Immature natural killer cell (primary cell): ENCODE measurements around the gene WNT11. TPM values are rescaled to one million over a fixed set of nuclear protein-coding genes. Genes with fewer than 3 reads are reported as not detected.

ENCODE experiments used
- DNase-seq, 3 donors: peaks; one replicate each; pipeline ENCODE4 v3.0.0; 2022; ENCODE audit warnings: mixed read lengths in 1 of 3
- H3K27ac Mint-ChIP-seq, 6 donors: one replicate each; pipeline ENCODE4 v1.8.0; 2020; ENCODE audit warnings: mixed read lengths in 6 of 6, mild to moderate bottlenecking in 5 of 6, inconsistent platforms in 4 of 6, moderate library complexity in 3 of 6
- H3K27me3 Mint-ChIP-seq, 3 donors: one replicate each; pipeline ENCODE4 v1.8.0; 2020 to 2021; ENCODE audit warnings: low read depth in 3 of 3, mild to moderate bottlenecking in 3 of 3, mixed read lengths in 3 of 3, moderate library complexity in 3 of 3, inconsistent platforms in 1 of 3
- H3K36me3 Mint-ChIP-seq, 3 donors: one replicate each; pipeline ENCODE4 v1.8.0; 2020; ENCODE audit warnings: mixed read lengths in 3 of 3, inconsistent platforms in 2 of 3, mild to moderate bottlenecking in 2 of 3
- H3K4me1 Mint-ChIP-seq, 2 donors: one replicate each; pipeline ENCODE4 v1.8.0; 2020; ENCODE audit warnings: inconsistent platforms in 2 of 2, mild to moderate bottlenecking in 2 of 2, mixed read lengths in 2 of 2, moderate library complexity in 1 of 2
- H3K4me3 Mint-ChIP-seq, 5 donors: one replicate each; pipeline ENCODE4 v1.8.0; 2020; ENCODE audit warnings: mild to moderate bottlenecking in 5 of 5, mixed read lengths in 5 of 5, inconsistent platforms in 3 of 5, moderate library complexity in 3 of 5
- H3K9me3 Mint-ChIP-seq, 6 donors: one replicate each; pipeline ENCODE4 v1.8.0; 2020; ENCODE audit warnings: mild to moderate bottlenecking in 6 of 6, mixed read lengths in 6 of 6, inconsistent platforms in 4 of 6, moderate library complexity in 3 of 6
- polyA plus RNA-seq, 3 donors: library from polyadenylated mRNA; unstranded; fragments of 300-500 nt; fragmentation: Illumina TruSeq; gene quantifications; one replicate each; pipeline ENCODE4 v1.2.3, GENCODE V29; 2021

Gene WNT11
- polyA plus RNA-seq, result 1 to 10 TPM in 2 of 3 donors, under 1 TPM in 1; 0.78 to 2.4 (median 1.4) TPM

- Mint-ChIP-seq H3K4me1 (peaks cover 21% of the 10 kb centered on the region in 2 donors), H3K27me3 (peaks cover 12 to 29% (median 20%) of the 10 kb centered on the region in 3 donors), H3K4me3 (peak within 1 kb of the TSS; percentile 82 to 90 (median 89)), H3K36me3 (no peaks in the 10 kb centered on the region), H3K9me3 (no peaks in the 10 kb centered on the region), H3K27ac (peak within 1 kb of the TSS in 3 of 6 donors; percentile 21 to 69 (median 58))
- DNase-seq, result peak; percentile 42 to 43 (median 42)
These were observed at the start of gene WNT11 for GRCh38 chr11:76206327-76207081. TSS of gene WNT11 (minus strand) at chr11:76206502. CDS start at chr11:76206407, 95 bp downstream.

- no peaks in the 10 kb centered on the region for H3K36me3 Mint-ChIP-seq
- no peak for DNase-seq
- H3K9me3 Mint-ChIP-seq, result no peaks in the 10 kb centered on the region
- H3K27ac Mint-ChIP-seq, result no peak overlapping the region
- no peak overlapping the region for H3K4me3 Mint-ChIP-seq
- peaks cover 1 to 12% (median 1%) of the 10 kb centered on the region in 3 donors for H3K27me3 Mint-ChIP-seq
- no peaks in the 10 kb centered on the region for H3K4me1 Mint-ChIP-seq
These were observed 47.1 kb upstream of the WNT11 start for GRCh38 chr11:76253416-76253815.

GRCh38 chr11:76252631-76253070, 46.3 kb upstream of the WNT11 start:
- Mint-ChIP-seq H3K27me3 (peaks cover 1 to 12% (median 1%) of the 10 kb centered on the region in 3 donors), H3K36me3 (no peaks in the 10 kb centered on the region), H3K4me1 (no peaks in the 10 kb centered on the region), H3K27ac (no peak overlapping the region), H3K4me3 (no peak overlapping the region), H3K9me3 (no peaks in the 10 kb centered on the region)
- no peak for DNase-seq

GRCh38 chr11:76251576-76251975, 45.3 kb upstream of the WNT11 start:
- DNase-seq, result no peak
- H3K27me3 Mint-ChIP-seq, result peaks cover 1 to 12% (median 1%) of the 10 kb centered on the region in 3 donors
- H3K4me1 Mint-ChIP-seq, result no peaks in the 10 kb centered on the region

GRCh38 chr11:76251226-76251575, 44.9 kb upstream of the WNT11 start:
- Mint-ChIP-seq H3K27me3 (peaks cover 1 to 12% (median 1%) of the 10 kb centered on the region in 3 donors), H3K4me1 (no peaks in the 10 kb centered on the region), H3K4me3 (no peak overlapping the region), H3K36me3 (no peaks in the 10 kb centered on the region), H3K27ac (no peak overlapping the region), H3K9me3 (no peaks in the 10 kb centered on the region)
- no peak for DNase-seq

More at GRCh38 chr11:76251576-76251975, 45.3 kb upstream of the WNT11 start:
- no peak overlapping the region for H3K4me3 Mint-ChIP-seq
- H3K36me3 Mint-ChIP-seq, result no peaks in the 10 kb centered on the region
- H3K27ac Mint-ChIP-seq, result no peak overlapping the region
- no peaks in the 10 kb centered on the region for H3K9me3 Mint-ChIP-seq

GRCh38 chr11:76250520-76251225, 44.4 kb upstream of the WNT11 start:
- no peaks in the 10 kb centered on the region for H3K9me3 Mint-ChIP-seq
- no peak overlapping the region for H3K27ac Mint-ChIP-seq
- no peak for DNase-seq
- no peaks in the 10 kb centered on the region for H3K4me1 Mint-ChIP-seq
- H3K4me3 Mint-ChIP-seq, result no peak overlapping the region
- no peaks in the 10 kb centered on the region for H3K36me3 Mint-ChIP-seq
- H3K27me3 Mint-ChIP-seq, result peaks cover 1 to 12% (median 1%) of the 10 kb centered on the region in 3 donors

GRCh38 chr11:76249195-76249741, 43.0 kb upstream of the WNT11 start:
- H3K4me1 Mint-ChIP-seq, result no peaks in the 10 kb centered on the region
- no peak overlapping the region for H3K27ac Mint-ChIP-seq
- no peak overlapping the region for H3K4me3 Mint-ChIP-seq
- H3K36me3 Mint-ChIP-seq, result no peaks in the 10 kb centered on the region
- H3K9me3 Mint-ChIP-seq, result no peaks in the 10 kb centered on the region
- peaks cover 1 to 15% (median 4%) of the 10 kb centered on the region in 3 donors for H3K27me3 Mint-ChIP-seq
- no peak for DNase-seq

- Mint-ChIP-seq H3K27ac (no peak overlapping the region), H3K36me3 (no peaks in the 10 kb centered on the region), H3K4me3 (no peak overlapping the region), H3K9me3 (no peaks in the 10 kb centered on the region), H3K27me3 (peaks cover 1 to 11% (median 3%) of the 10 kb centered on the region in 3 donors), H3K4me1 (no peaks in the 10 kb centered on the region)
- no peak for DNase-seq
These were observed 41.9 kb upstream of the WNT11 start for GRCh38 chr11:76248210-76248609.

GRCh38 chr11:76247091-76247490, 40.8 kb upstream of the WNT11 start:
- no peaks in the 10 kb centered on the region for H3K4me1 Mint-ChIP-seq
- H3K36me3 Mint-ChIP-seq, result no peaks in the 10 kb centered on the region
- H3K4me3 Mint-ChIP-seq, result no peak overlapping the region
- no peak for DNase-seq
- no peak overlapping the region for H3K27ac Mint-ChIP-seq
- no peaks in the 10 kb centered on the region for H3K9me3 Mint-ChIP-seq
- H3K27me3 Mint-ChIP-seq, result peaks cover 0 to 9% (median 8%) of the 10 kb centered on the region in 3 donors

GRCh38 chr11:76246271-76246933, 40.1 kb upstream of the WNT11 start:
- no peaks in the 10 kb centered on the region for H3K9me3 Mint-ChIP-seq
- H3K36me3 Mint-ChIP-seq, result no peaks in the 10 kb centered on the region
- DNase-seq, result no peak
- H3K27ac Mint-ChIP-seq, result no peak overlapping the region
- H3K4me3 Mint-ChIP-seq, result no peak overlapping the region
- H3K27me3 Mint-ChIP-seq, result peaks cover 0 to 9% (median 6%) of the 10 kb centered on the region in 3 donors
- no peaks in the 10 kb centered on the region for H3K4me1 Mint-ChIP-seq

GRCh38 chr11:76245720-76246119, 39.4 kb upstream of the WNT11 start:
- Mint-ChIP-seq H3K4me3 (no peak overlapping the region), H3K36me3 (no peaks in the 10 kb centered on the region), H3K4me1 (no peaks in the 10 kb centered on the region), H3K27me3 (peaks cover 0 to 9% (median 6%) of the 10 kb centered on the region in 3 donors), H3K27ac (no peak overlapping the region), H3K9me3 (no peaks in the 10 kb centered on the region)
- DNase-seq, result no peak

- no peaks in the 10 kb centered on the region for H3K9me3 Mint-ChIP-seq
- H3K27me3 Mint-ChIP-seq, result peaks cover 2 to 9% (median 6%) of the 10 kb centered on the region in 3 donors
- no peaks in the 10 kb centered on the region for H3K36me3 Mint-ChIP-seq
- no peak for DNase-seq
- H3K27ac Mint-ChIP-seq, result no peak overlapping the region
- H3K4me3 Mint-ChIP-seq, result no peak overlapping the region
- no peaks in the 10 kb centered on the region for H3K4me1 Mint-ChIP-seq
These were observed 38.1 kb upstream of the WNT11 start for GRCh38 chr11:76244316-76244851.

- H3K4me3 Mint-ChIP-seq, result no peak overlapping the region
- H3K27me3 Mint-ChIP-seq, result peaks cover 2 to 9% (median 4%) of the 10 kb centered on the region in 3 donors
- no peak for DNase-seq
- H3K4me1 Mint-ChIP-seq, result no peaks in the 10 kb centered on the region
- H3K36me3 Mint-ChIP-seq, result no peaks in the 10 kb centered on the region
- no peak overlapping the region for H3K27ac Mint-ChIP-seq
- H3K9me3 Mint-ChIP-seq, result no peaks in the 10 kb centered on the region
These were observed 37.6 kb upstream of the WNT11 start for GRCh38 chr11:76243957-76244285.
